GM19438 (cell line): ENCODE results near the gene TBC1D19.

Experiments used
- ATAC-seq: cut with Tn5 transposase; IDR thresholded peaks from one replicate; pipeline ENCODE4 v1.9.1; 2021; ENCODE audit warnings: low read depth; ENCODE audit not compliant: unreplicated experiment

Gene TBC1D19

GRCh38 chr4:26803211-26803861 lies 219.5 kb downstream of the TBC1D19 start:
- no peak for ATAC-seq

GRCh38 chr4:26804451-26804850 lies 220.6 kb downstream of the TBC1D19 start:
- ATAC-seq = no peak

GRCh38 chr4:26804925-26805324 lies 221.0 kb downstream of the TBC1D19 start:
- no peak for ATAC-seq
